Measurements from ENCODE around the gene RPUSD4.
A peak's percentile ranks its signal among the peaks of the same experiment; 100 is the strongest.

Gene RPUSD4

GRCh38 chr11:126214441-126214840, 3.0 kb upstream of the RPUSD4 start:
- H3K36me3 ChIP-seq (ENCODE audit: control insufficient read depth in 2 of 2, insufficient read depth in 2 of 2, low read length in 2 of 2): peaks cover 0 to 5% of the 10 kb centered on the region in 2 donors
- H3K27me3 ChIP-seq (ENCODE audit: control insufficient read depth in 2 of 2, insufficient read depth in 2 of 2, low read length in 2 of 2): no peaks in the 10 kb centered on the region
- no peak overlapping the region for H3K9ac ChIP-seq (ENCODE audit: low read depth in 1 of 2, low read length in 2 of 2)
- H3K4me3 ChIP-seq (ENCODE audit: low read length in 2 of 2): peak overlapping the region; percentile 57 to 64
- no peaks in the 10 kb centered on the region for H3K9me3 ChIP-seq (ENCODE audit: control insufficient read depth in 2 of 2, low read length in 2 of 2)
- H3K4me1 ChIP-seq (ENCODE audit: control insufficient read depth in 2 of 2, insufficient read depth in 2 of 2, low read length in 2 of 2): peaks cover 33 to 34% of the 10 kb centered on the region in 2 donors
- H3K27ac ChIP-seq (ENCODE audit: low read depth in 2 of 2, low read length in 2 of 2): peak overlapping the region; percentile 49 to 71

- peak overlapping the region; percentile 48 to 66 for H3K27ac ChIP-seq (ENCODE audit: low read depth in 2 of 2, low read length in 2 of 2)
- peak overlapping the region; percentile 95 to 100 for H3K4me3 ChIP-seq (ENCODE audit: low read length in 2 of 2)
- H3K36me3 ChIP-seq (ENCODE audit: control insufficient read depth in 2 of 2, insufficient read depth in 2 of 2, low read length in 2 of 2): peaks cover 2 to 14% of the 10 kb centered on the region in 2 donors
- H3K9me3 ChIP-seq (ENCODE audit: control insufficient read depth in 2 of 2, low read length in 2 of 2): no peaks in the 10 kb centered on the region
- H3K4me1 ChIP-seq (ENCODE audit: control insufficient read depth in 2 of 2, insufficient read depth in 2 of 2, low read length in 2 of 2): peaks cover 25 to 26% of the 10 kb centered on the region in 2 donors
- peak overlapping the region; percentile 70 to 81 for H3K9ac ChIP-seq (ENCODE audit: low read depth in 1 of 2, low read length in 2 of 2)
- no peaks in the 10 kb centered on the region for H3K27me3 ChIP-seq (ENCODE audit: control insufficient read depth in 2 of 2, insufficient read depth in 2 of 2, low read length in 2 of 2)
Observed at GRCh38 chr11:126212089-126212660, 725 bp upstream of the RPUSD4 start.

- Histone ChIP-seq H3K36me3 (ENCODE audit: control insufficient read depth in 2 of 2, insufficient read depth in 2 of 2, low read length in 2 of 2) (peaks cover 2 to 22% of the 10 kb centered on the region in 2 donors), H3K9me3 (ENCODE audit: control insufficient read depth in 2 of 2, low read length in 2 of 2) (no peaks in the 10 kb centered on the region), H3K4me1 (ENCODE audit: control insufficient read depth in 2 of 2, insufficient read depth in 2 of 2, low read length in 2 of 2) (peaks cover 18 to 23% of the 10 kb centered on the region in 2 donors), H3K27me3 (ENCODE audit: control insufficient read depth in 2 of 2, insufficient read depth in 2 of 2, low read length in 2 of 2) (no peaks in the 10 kb centered on the region), H3K27ac (ENCODE audit: low read depth in 2 of 2, low read length in 2 of 2) (no peak overlapping the region), H3K9ac (ENCODE audit: low read depth in 1 of 2, low read length in 2 of 2) (peak overlapping the region; percentile 67 to 84), H3K4me3 (ENCODE audit: low read length in 2 of 2) (peak overlapping the region; percentile 95 to 100)
Observed at GRCh38 chr11:126210871-126211235, 597 bp downstream of the RPUSD4 start.

- Histone ChIP-seq H3K4me3 (ENCODE audit: low read length in 2 of 2) (no peak overlapping the region), H3K9ac (ENCODE audit: low read depth in 1 of 2, low read length in 2 of 2) (no peak overlapping the region), H3K9me3 (ENCODE audit: control insufficient read depth in 2 of 2, low read length in 2 of 2) (no peaks in the 10 kb centered on the region), H3K27me3 (ENCODE audit: control insufficient read depth in 2 of 2, insufficient read depth in 2 of 2, low read length in 2 of 2) (no peaks in the 10 kb centered on the region), H3K4me1 (ENCODE audit: control insufficient read depth in 2 of 2, insufficient read depth in 2 of 2, low read length in 2 of 2) (peaks cover 14 to 18% of the 10 kb centered on the region in 2 donors), H3K36me3 (ENCODE audit: control insufficient read depth in 2 of 2, insufficient read depth in 2 of 2, low read length in 2 of 2) (peaks cover 31 to 52% of the 10 kb centered on the region in 2 donors), H3K27ac (ENCODE audit: low read depth in 2 of 2, low read length in 2 of 2) (no peak overlapping the region)
Observed at GRCh38 chr11:126207896-126208295, 3.6 kb downstream of the RPUSD4 start.

- no peaks in the 10 kb centered on the region for H3K9me3 ChIP-seq (ENCODE audit: control insufficient read depth in 2 of 2, low read length in 2 of 2)
- no peaks in the 10 kb centered on the region for H3K27me3 ChIP-seq (ENCODE audit: control insufficient read depth in 2 of 2, insufficient read depth in 2 of 2, low read length in 2 of 2)
- no peak overlapping the region for H3K27ac ChIP-seq (ENCODE audit: low read depth in 2 of 2, low read length in 2 of 2)
- H3K4me1 ChIP-seq (ENCODE audit: control insufficient read depth in 2 of 2, insufficient read depth in 2 of 2, low read length in 2 of 2): peaks cover 0 to under 1% of the 10 kb centered on the region in 2 donors
- H3K4me3 ChIP-seq (ENCODE audit: low read length in 2 of 2): no peak overlapping the region
- no peak overlapping the region for H3K9ac ChIP-seq (ENCODE audit: low read depth in 1 of 2, low read length in 2 of 2)
- peaks cover 50 to 72% of the 10 kb centered on the region in 2 donors for H3K36me3 ChIP-seq (ENCODE audit: control insufficient read depth in 2 of 2, insufficient read depth in 2 of 2, low read length in 2 of 2)
Observed at GRCh38 chr11:126205359-126205758, 6.1 kb downstream of the RPUSD4 start.

DNA sequence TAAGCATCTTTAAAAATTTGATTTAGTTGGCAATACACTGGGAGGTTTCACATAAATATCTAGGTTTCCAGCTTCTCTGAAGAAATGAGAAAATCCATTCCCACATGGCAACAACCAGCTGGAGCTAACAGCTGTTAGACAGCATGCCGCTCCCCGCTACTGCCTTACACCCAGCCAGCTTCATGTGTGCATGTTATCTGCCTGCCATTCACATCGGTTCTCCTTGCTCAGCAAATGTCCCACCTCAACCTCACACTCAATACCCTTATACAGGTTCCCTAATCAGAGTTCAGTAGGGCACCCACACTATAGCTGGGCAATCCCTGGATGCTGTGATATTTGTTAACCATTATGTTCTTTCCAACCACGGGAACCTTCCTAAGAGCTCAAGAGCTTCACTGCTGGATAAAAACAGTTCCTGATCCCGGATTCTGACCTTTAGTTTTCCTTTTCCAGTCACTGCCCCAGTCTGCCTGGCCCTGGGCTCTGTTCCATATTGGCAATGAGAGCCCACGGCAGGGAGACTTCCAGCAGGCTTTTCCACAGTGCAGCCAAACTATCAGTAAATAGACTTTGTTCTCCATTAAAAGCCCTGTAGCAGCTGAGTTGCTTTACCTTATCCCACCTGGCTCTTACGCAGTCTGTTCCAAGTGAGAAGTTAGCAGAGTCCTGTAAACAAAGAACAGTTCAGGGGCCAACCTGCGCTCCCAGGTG, 8.6 kb downstream of the RPUSD4 start:
- Histone ChIP-seq H3K36me3 (ENCODE audit: control insufficient read depth in 2 of 2, insufficient read depth in 2 of 2, low read length in 2 of 2) (peaks cover 61 to 75% of the 10 kb centered on the region in 2 donors), H3K27me3 (ENCODE audit: control insufficient read depth in 2 of 2, insufficient read depth in 2 of 2, low read length in 2 of 2) (no peaks in the 10 kb centered on the region), H3K9me3 (ENCODE audit: control insufficient read depth in 2 of 2, low read length in 2 of 2) (no peaks in the 10 kb centered on the region), H3K9ac (ENCODE audit: low read depth in 1 of 2, low read length in 2 of 2) (no peak overlapping the region), H3K27ac (ENCODE audit: low read depth in 2 of 2, low read length in 2 of 2) (no peak overlapping the region), H3K4me1 (ENCODE audit: control insufficient read depth in 2 of 2, insufficient read depth in 2 of 2, low read length in 2 of 2) (no peaks in the 10 kb centered on the region), H3K4me3 (ENCODE audit: low read length in 2 of 2) (no peak overlapping the region)

GRCh38 chr11:126198648-126199047, 12.8 kb downstream of the RPUSD4 start:
- no peaks in the 10 kb centered on the region for H3K27me3 ChIP-seq (ENCODE audit: control insufficient read depth in 2 of 2, insufficient read depth in 2 of 2, low read length in 2 of 2)
- no peak overlapping the region for H3K4me3 ChIP-seq (ENCODE audit: low read length in 2 of 2)
- no peaks in the 10 kb centered on the region for H3K9me3 ChIP-seq (ENCODE audit: control insufficient read depth in 2 of 2, low read length in 2 of 2)
- peaks cover 52 to 63% of the 10 kb centered on the region in 2 donors for H3K36me3 ChIP-seq (ENCODE audit: control insufficient read depth in 2 of 2, insufficient read depth in 2 of 2, low read length in 2 of 2)
- H3K4me1 ChIP-seq (ENCODE audit: control insufficient read depth in 2 of 2, insufficient read depth in 2 of 2, low read length in 2 of 2): no peaks in the 10 kb centered on the region
- no peak overlapping the region for H3K27ac ChIP-seq (ENCODE audit: low read depth in 2 of 2, low read length in 2 of 2)
- H3K9ac ChIP-seq (ENCODE audit: low read depth in 1 of 2, low read length in 2 of 2): no peak overlapping the region

- no peaks in the 10 kb centered on the region for H3K27me3 ChIP-seq (ENCODE audit: control insufficient read depth in 2 of 2, insufficient read depth in 2 of 2, low read length in 2 of 2)
- H3K4me3 ChIP-seq (ENCODE audit: low read length in 2 of 2): no peak overlapping the region
- H3K27ac ChIP-seq (ENCODE audit: low read depth in 2 of 2, low read length in 2 of 2): no peak overlapping the region
- H3K9me3 ChIP-seq (ENCODE audit: control insufficient read depth in 2 of 2, low read length in 2 of 2): no peaks in the 10 kb centered on the region
- H3K4me1 ChIP-seq (ENCODE audit: control insufficient read depth in 2 of 2, insufficient read depth in 2 of 2, low read length in 2 of 2): no peaks in the 10 kb centered on the region
- peaks cover 40 to 54% of the 10 kb centered on the region in 2 donors for H3K36me3 ChIP-seq (ENCODE audit: control insufficient read depth in 2 of 2, insufficient read depth in 2 of 2, low read length in 2 of 2)
- H3K9ac ChIP-seq (ENCODE audit: low read depth in 1 of 2, low read length in 2 of 2): no peak overlapping the region
Observed at GRCh38 chr11:126197277-126197939, 14.0 kb downstream of the RPUSD4 start.

GRCh38 chr11:126195119-126195518, 16.3 kb downstream of the RPUSD4 start:
- Histone ChIP-seq H3K27ac (ENCODE audit: low read depth in 2 of 2, low read length in 2 of 2) (no peak overlapping the region), H3K9ac (ENCODE audit: low read depth in 1 of 2, low read length in 2 of 2) (no peak overlapping the region), H3K4me1 (ENCODE audit: control insufficient read depth in 2 of 2, insufficient read depth in 2 of 2, low read length in 2 of 2) (no peaks in the 10 kb centered on the region), H3K36me3 (ENCODE audit: control insufficient read depth in 2 of 2, insufficient read depth in 2 of 2, low read length in 2 of 2) (peaks cover 26 to 42% of the 10 kb centered on the region in 2 donors), H3K4me3 (ENCODE audit: low read length in 2 of 2) (no peak overlapping the region), H3K27me3 (ENCODE audit: control insufficient read depth in 2 of 2, insufficient read depth in 2 of 2, low read length in 2 of 2) (no peaks in the 10 kb centered on the region), H3K9me3 (ENCODE audit: control insufficient read depth in 2 of 2, low read length in 2 of 2) (no peaks in the 10 kb centered on the region)

GRCh38 chr11:126194121-126194543, 17.3 kb downstream of the RPUSD4 start:
- no peak overlapping the region for H3K4me3 ChIP-seq (ENCODE audit: low read length in 2 of 2)
- no peaks in the 10 kb centered on the region for H3K4me1 ChIP-seq (ENCODE audit: control insufficient read depth in 2 of 2, insufficient read depth in 2 of 2, low read length in 2 of 2)
- H3K9ac ChIP-seq (ENCODE audit: low read depth in 1 of 2, low read length in 2 of 2): no peak overlapping the region
- H3K9me3 ChIP-seq (ENCODE audit: control insufficient read depth in 2 of 2, low read length in 2 of 2): no peaks in the 10 kb centered on the region
- peaks cover 22 to 34% of the 10 kb centered on the region in 2 donors for H3K36me3 ChIP-seq (ENCODE audit: control insufficient read depth in 2 of 2, insufficient read depth in 2 of 2, low read length in 2 of 2)
- H3K27me3 ChIP-seq (ENCODE audit: control insufficient read depth in 2 of 2, insufficient read depth in 2 of 2, low read length in 2 of 2): no peaks in the 10 kb centered on the region
- H3K27ac ChIP-seq (ENCODE audit: low read depth in 2 of 2, low read length in 2 of 2): no peak overlapping the region
